ENCODE measurements around the gene FILIP1L.

GRCh38 chr3:99861216-99861615 is 253.1 kb downstream of the FILIP1L start:
- no peak for TF ChIP-seq POLR2A (IDR thresholded peaks at IDR 0.05)
- TF ChIP-seq CTCF (IDR thresholded peaks at IDR 0.05) = no peak
- no peak for TF ChIP-seq POLR2AphosphoS5 (IDR thresholded peaks at IDR 0.05)
